HG03060 (cell line): ENCODE data around the gene GNAO1.
A peak's percentile ranks its signal among the peaks of the same experiment; 100 is the strongest.

Source experiments
- ATAC-seq: cut with Tn5 transposase; IDR thresholded peaks from one replicate; pipeline ENCODE4 v1.9.1; 2021; ENCODE audit warnings: low read depth, moderate number of reproducible peaks; ENCODE audit not compliant: unreplicated experiment

The GNAO1 gene

GRCh38 chr16:56356276-56357240 lies 165.3 kb downstream of the GNAO1 start:
- ATAC-seq: peak; percentile 85

DNA sequence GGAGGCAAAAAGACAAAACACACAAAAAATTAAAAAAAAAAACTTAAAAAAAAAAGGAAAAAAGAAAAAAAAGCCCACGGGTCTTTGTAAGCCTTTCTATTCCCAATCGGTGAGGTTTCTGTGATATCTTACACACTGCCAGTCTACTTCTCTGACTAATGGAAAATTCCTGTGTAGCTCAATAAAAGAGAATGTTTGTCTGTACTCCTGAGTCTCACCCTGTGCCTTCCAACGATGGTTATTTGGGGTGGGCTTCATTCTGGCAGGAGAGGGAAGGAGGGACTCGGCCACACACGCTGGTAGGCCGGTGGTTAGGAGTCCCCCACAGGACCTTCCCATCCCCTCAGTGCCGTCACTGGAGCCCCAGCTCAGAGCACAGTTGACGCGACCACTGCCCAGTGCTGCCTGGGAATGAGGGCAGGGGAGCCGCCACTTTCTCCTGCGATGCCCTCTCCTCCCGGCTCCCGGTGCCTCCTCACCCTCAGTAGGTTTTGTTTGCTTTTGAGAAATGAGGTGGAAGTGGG lies 166.0 kb downstream of the GNAO1 start:
- no peak for ATAC-seq

- no peak for ATAC-seq
Observed at GRCh38 chr16:56357765-56358322, 166.6 kb downstream of the GNAO1 start.

GRCh38 chr16:56360117-56361008 lies 169.1 kb downstream of the GNAO1 start:
- no peak for ATAC-seq

- ATAC-seq: no peak
Observed at GRCh38 chr16:56362057-56362655, 170.9 kb downstream of the GNAO1 start.

GRCh38 chr16:56362706-56363105 lies 171.4 kb downstream of the GNAO1 start:
- ATAC-seq: no peak

- ATAC-seq: no peak
Observed at GRCh38 chr16:56363181-56363716, 172.0 kb downstream of the GNAO1 start.

GRCh38 chr16:56363781-56364565 lies 172.7 kb downstream of the GNAO1 start:
- no peak for ATAC-seq

GRCh38 chr16:56364865-56365264 lies 173.6 kb downstream of the GNAO1 start:
- no peak for ATAC-seq

- no peak for ATAC-seq
Observed at GRCh38 chr16:56365552-56365951, 174.3 kb downstream of the GNAO1 start.

- no peak for ATAC-seq
Observed at GRCh38 chr16:56366945-56367344, 175.7 kb downstream of the GNAO1 start.

- no peak for ATAC-seq
Observed at GRCh38 chr16:56367764-56368163, 176.5 kb downstream of the GNAO1 start.

- no peak for ATAC-seq
Observed at GRCh38 chr16:56368545-56368944, 177.3 kb downstream of the GNAO1 start.

- ATAC-seq: no peak
Observed at GRCh38 chr16:56369202-56369601, 177.9 kb downstream of the GNAO1 start.

DNA sequence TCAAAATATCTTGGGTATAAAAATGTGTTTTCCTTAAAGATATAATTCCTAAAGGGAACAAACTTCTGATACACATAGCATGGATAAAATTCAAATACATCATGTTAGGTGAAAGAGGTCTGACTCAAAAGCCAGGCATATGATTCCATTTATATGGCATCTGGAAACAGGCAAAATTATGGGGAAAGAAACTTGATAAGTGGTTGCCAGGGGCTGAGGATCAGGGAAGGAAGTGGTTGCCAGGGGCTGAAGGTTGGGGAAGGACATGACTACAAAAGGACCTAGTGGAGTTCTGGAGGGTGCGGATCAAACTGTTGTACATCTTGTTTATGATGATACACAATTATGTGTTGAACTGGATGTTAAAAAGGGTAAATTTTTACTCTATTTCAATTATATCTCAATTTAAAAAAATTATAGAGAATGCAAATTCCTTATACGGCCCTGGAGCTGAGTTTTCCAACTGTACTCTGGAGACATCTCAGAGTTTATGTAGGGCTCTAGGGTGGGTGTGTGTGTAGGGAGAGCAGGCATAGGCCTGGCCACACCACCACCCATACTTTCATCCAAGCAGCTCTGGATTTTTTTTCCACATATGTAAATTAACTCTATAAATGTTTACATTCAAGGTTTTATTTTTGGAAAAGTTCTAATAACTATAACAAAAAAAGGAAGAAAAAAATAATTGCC lies 179.0 kb downstream of the GNAO1 start:
- no peak for ATAC-seq

GRCh38 chr16:56370875-56371659 lies 179.8 kb downstream of the GNAO1 start:
- no peak for ATAC-seq

- no peak for ATAC-seq
Observed at GRCh38 chr16:56371660-56371937, 180.3 kb downstream of the GNAO1 start.

GRCh38 chr16:56372013-56372634 lies 180.8 kb downstream of the GNAO1 start:
- no peak for ATAC-seq
